Gastrocnemius medialis (tissue), 4 donors: Measurements from ENCODE around the gene OR1N1.

Experiments used
- POLR2A ChIP-seq, 2 donors: fragments of 450-650 bp; IDR thresholded peaks; one replicate each; pipeline ENCODE4 v1.6.1; 2017; ENCODE audit warnings: antibody characterized with exemption in 2 of 2, mild to moderate bottlenecking in 2 of 2, moderate library complexity in 2 of 2
- TF ChIP-seq, protein P1 (sequence below), 5 experiments: fragments of 450-650 bp in 3 of 5; fragments of 200-600 bp in 2 of 5; sonication (generic) in 2 of 5; IDR thresholded peaks in 4 of 5; conservative IDR thresholded peaks in 1 of 5; 1 replicate in 4 of 5; 2 replicates in 1 of 5; pipeline ENCODE4 v1.5.1; 2016 to 2019; ENCODE audit warnings: antibody characterized with exemption in 5 of 5, mild to moderate bottlenecking in 3 of 5, moderate library complexity in 3 of 5

DNA sequence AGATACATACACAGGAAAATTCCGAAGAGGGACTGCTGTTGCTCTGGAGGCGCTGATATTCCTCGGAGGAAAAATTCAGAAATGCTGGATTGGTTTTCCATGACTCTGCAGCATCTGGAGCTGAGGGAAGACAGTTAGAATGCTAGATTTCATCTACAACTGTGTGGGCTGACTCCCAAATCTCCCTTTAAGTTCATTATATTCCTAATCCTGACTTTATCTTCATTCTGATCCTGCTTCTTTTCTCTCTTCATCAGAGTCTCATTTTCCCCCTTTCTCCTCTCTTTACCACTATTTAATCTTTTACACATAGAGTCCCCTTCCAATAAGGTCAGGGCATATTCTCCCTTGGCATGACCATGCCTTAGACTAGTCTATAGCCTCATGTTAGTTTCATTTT lies at the start of gene OR1N1:
- TF ChIP-seq, protein P1, sequence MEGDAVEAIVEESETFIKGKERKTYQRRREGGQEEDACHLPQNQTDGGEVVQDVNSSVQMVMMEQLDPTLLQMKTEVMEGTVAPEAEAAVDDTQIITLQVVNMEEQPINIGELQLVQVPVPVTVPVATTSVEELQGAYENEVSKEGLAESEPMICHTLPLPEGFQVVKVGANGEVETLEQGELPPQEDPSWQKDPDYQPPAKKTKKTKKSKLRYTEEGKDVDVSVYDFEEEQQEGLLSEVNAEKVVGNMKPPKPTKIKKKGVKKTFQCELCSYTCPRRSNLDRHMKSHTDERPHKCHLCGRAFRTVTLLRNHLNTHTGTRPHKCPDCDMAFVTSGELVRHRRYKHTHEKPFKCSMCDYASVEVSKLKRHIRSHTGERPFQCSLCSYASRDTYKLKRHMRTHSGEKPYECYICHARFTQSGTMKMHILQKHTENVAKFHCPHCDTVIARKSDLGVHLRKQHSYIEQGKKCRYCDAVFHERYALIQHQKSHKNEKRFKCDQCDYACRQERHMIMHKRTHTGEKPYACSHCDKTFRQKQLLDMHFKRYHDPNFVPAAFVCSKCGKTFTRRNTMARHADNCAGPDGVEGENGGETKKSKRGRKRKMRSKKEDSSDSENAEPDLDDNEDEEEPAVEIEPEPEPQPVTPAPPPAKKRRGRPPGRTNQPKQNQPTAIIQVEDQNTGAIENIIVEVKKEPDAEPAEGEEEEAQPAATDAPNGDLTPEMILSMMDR (IDR thresholded peaks at IDR 0.05 in 4 of 5, conservative IDR thresholded peaks at IDR 0.05 in 1 of 5): no peak
- no peak for TF ChIP-seq POLR2A (IDR thresholded peaks at IDR 0.05)
